GM18517 (cell line): Measurements from ENCODE around the gene UMAD1.

Experiments
- ATAC-seq: cut with Tn5 transposase; IDR thresholded peaks from one replicate; pipeline ENCODE4 v1.9.1; 2021; ENCODE audit warnings: mild to moderate bottlenecking, moderate library complexity; ENCODE audit not compliant: unreplicated experiment

The UMAD1 gene

DNA sequence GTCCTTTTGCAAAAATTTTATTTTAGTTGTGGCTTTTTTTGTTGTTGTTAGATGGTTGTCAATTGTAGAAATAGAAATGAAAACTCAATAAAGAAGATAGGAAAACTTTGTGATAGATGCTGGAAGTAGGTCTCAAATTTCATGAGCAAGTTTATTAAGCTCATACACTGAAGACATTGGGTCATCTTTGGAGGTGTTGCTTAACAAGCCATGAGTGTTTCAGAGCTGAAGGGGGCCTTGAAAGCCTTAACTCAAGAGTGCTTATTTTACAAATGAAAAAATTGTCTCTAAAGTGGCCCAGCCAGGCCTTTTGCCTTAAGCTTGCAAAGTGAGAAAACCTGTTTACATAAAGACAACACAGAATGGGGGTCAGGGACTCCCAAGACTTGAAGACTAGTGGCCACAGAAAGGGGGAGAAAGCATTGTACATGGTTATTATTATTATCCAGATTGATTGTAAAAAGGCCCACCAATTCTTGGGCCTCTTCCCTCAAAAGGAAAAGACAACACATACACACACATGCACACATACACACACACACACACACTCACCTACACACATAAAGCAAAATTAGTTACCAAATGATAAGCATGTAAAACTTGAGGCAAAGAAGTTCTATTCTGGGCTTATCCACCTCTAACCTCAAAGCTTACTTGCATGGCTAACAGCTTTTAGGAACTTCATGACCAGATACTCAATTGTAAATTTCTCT, 278.3 kb downstream of the UMAD1 start:
- ATAC-seq: no peak

DNA sequence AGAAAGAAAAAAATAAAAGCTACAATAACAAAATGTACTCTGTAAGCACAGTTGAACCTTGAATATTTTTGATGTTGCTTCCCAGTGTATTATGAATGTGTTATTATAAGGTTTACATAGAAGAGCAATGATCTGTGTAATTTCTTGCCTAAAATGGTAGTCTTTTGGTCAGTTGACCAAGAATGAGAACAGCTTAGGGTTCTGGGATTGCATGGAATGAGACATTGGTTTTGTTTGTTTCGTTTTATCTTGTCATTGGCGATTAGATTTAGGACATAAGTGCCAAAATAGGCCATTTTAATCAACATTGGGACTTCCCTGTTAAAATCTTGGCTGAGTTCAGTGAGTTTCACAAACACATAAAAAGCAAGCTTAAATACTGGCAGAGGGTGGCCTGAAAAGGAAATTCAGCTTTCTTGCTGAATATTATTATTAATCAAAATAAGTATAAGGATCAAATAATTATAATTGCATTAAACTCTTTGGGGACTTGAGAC, 278.9 kb downstream of the UMAD1 start:
- no peak for ATAC-seq

DNA sequence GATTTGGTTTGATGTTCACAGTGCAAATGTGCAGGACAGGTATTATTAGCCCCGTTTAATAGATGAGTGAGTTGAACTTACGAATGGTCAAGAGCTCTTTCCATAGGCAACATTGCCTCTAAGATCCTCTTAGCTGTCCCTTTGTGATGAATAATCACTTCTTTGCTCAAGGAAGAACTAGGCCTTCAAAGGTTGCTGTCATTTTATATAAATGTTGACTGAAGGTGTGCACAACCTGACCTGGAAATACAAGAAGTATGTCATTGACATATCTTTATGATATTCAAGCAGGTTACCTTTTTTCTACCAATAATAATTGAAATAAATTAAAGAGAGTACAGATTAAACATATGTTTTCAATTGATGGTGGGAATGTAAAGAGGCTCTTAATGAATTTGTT, 279.5 kb downstream of the UMAD1 start:
- no peak for ATAC-seq

DNA sequence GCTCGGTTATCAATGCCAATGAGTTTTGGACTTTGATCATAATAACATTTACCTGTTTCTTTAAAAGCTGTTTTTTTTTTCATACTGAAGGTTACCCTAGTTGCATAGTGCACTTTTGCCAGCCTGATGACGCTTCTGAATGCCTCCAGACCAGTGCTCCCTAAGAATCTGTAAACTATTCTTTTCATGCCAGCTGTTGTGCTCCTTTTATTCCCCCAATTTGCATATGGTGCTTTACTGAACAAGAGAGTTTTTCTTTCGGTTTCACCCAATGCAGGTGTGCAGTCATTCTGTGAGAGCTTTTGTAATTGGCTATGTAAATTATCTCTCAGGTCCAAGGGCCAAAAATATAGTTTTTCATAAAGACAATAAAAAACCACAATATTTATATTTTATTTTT, 279.9 kb downstream of the UMAD1 start:
- peak; percentile 94 for ATAC-seq

DNA sequence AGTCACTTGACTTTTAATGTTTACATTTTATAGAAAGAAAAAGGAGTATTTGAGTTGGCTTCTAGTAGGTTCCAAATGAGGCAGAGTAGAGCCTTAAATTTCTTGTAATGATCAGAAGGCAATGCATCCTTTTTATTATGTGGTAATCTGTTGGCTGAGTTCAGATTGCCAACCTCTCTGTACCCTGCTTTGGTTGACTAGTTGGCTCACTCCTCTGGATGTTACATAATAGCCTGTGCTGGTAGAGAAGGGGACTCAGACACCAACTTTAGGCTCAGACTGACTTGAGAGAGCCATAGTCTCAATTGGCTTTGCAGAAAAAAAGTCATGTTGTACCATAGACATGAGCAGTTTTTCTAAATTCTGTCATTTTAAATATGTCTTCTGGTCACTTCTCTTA, 281.3 kb downstream of the UMAD1 start:
- ATAC-seq: no peak

DNA sequence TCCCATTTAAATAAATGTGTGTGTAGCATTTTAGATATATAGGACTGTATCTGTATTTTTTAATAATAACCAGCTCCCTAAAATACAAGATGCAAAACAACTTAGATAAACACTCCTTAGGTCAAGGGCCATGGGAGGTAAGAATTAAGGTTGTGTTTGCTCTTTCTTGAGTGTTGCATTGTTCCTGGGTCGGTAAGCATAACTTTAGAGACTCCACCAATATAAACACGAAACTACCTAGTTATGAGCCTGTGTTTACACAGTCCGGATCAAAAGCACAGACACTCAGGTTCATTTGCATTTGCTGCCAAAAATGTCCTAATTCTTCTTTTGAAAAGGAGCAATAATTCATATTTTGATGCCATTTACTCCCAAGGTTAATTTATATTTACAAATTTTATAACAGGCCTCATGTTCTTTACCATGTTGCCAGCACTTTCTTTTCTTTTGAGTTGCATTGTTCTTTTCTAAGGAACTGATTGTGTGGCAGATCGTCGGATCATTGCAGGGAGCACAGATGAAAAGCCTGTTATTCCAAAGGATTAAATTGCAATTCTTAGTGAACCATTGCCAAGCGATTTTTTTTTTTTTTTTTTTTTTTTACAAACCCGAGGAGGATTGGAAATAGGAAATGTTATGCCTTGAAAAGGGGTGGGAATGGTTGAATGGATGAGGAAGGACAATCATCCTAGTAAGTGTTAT, 282.3 kb downstream of the UMAD1 start:
- no peak for ATAC-seq

DNA sequence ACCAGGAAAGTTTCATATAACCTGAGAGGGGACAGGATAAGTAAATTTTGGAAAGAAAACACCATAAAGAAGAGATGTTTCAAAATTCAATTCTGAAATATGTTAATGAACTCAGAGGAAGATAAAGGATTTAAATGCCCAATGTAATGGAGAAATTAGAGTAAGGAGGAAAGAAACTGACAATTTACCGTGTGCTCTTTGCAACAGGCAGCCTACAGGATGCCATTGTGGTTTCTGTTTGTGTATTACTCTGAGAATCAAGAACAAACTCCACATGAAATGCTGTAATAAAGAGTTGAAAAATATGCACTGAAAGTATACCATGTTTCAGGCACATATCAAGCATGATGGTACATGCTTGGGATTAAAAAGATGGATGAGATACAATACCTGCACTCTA, 283.3 kb downstream of the UMAD1 start:
- ATAC-seq: no peak

DNA sequence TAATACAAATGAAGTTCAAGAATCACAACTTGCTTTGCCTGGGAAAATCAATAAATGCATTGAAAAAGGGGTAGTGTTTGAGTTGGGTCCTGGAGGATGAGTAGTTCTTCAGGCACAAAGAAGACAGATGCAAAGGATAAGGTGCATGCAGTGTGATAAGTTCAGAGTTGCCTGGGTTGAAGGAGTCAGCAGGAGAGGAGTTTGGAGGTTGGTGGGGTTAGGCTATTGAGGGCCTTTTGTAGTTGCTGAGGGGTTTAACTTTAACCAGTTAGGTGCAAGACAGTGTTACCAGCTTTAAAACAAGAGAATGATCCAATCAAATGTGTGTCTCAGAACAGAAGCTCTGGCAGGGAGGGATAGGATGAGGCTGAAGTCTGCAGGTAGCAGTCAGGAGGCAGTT, 283.8 kb downstream of the UMAD1 start:
- no peak for ATAC-seq
